Kidney (tissue), 14 donors: ENCODE measurements around the gene SSNA1. TPM values are rescaled to one million over a fixed set of nuclear protein-coding genes. Genes with fewer than 3 reads are reported as not detected.
A peak's percentile ranks its signal among the peaks of the same experiment; 100 is the strongest.

Experiments
- DNase-seq, 5 donors: peaks; one replicate each; pipeline ENCODE4 v3.0.0-alpha.2; 2013 to 2020
- FAIRE-seq: peaks from 2 replicates; lab custom pipeline; 2012; peaks lifted over from hg19 to GRCh38; lab: Jason Lieb, UNC
- H3K27ac ChIP-seq, 2 donors: one replicate each; pipeline ENCODE4 v1.7.0; 2013; ENCODE audit warnings: low read depth in 2 of 2, low read length in 2 of 2, inconsistent platforms in 1 of 2
- H3K27me3 ChIP-seq: one replicate; pipeline ENCODE4 v1.7.1; 2013; ENCODE audit warnings: low read length, inconsistent platforms; ENCODE audit not compliant: control insufficient read depth, insufficient read depth
- H3K36me3 ChIP-seq, 3 donors: one replicate each; pipeline versions ENCODE4 v1.7.0 to v1.7.1; 2013; ENCODE audit warnings: low read length in 3 of 3, control low read depth in 1 of 3, inconsistent platforms in 1 of 3; ENCODE audit not compliant: insufficient read depth in 3 of 3, control insufficient read depth in 2 of 3
- H3K4me1 ChIP-seq, 3 donors: one replicate each; pipeline versions ENCODE4 v1.7.0 to v1.7.1; 2013; ENCODE audit warnings: low read length in 3 of 3, inconsistent platforms in 1 of 3, low read depth in 1 of 3; ENCODE audit not compliant: control insufficient read depth in 2 of 3, insufficient read depth in 2 of 3
- H3K4me3 ChIP-seq, 3 donors: one replicate each; pipeline versions ENCODE4 v1.7.0 to v1.8.1; 2013; ENCODE audit warnings: low read length in 3 of 3, control low read depth in 1 of 3, inconsistent platforms in 1 of 3
- H3K9ac ChIP-seq, 3 donors: one replicate each; pipeline versions ENCODE4 v1.7.0 to v1.7.1; 2013; ENCODE audit warnings: low read length in 3 of 3, control low read depth in 1 of 3, inconsistent platforms in 1 of 3
- H3K9me3 ChIP-seq, 3 donors: one replicate each; pipeline versions ENCODE4 v1.7.0 to v1.7.1; 2013; ENCODE audit warnings: low read length in 3 of 3, control low read depth in 1 of 3, inconsistent platforms in 1 of 3; ENCODE audit not compliant: control insufficient read depth in 2 of 3, insufficient read depth in 1 of 3
- CTCF ChIP-seq: IDR thresholded peaks from 3 replicates; pipeline ENCODE4 v1.5.1; 2012; ENCODE audit warnings: mild to moderate bottlenecking, moderate library complexity, borderline replicate concordance; ENCODE audit not compliant: insufficient read depth; ENCODE audit errors: extremely low read depth
- intact Hi-C: fragments of 100-400 bp; cut with DNase I; formaldehyde crosslinking; loops from one replicate; pipeline ENCODE4 v1.11.1; 2022
- polyA plus RNA-seq: library from polyadenylated mRNA; stranded (reverse); fragments of 350-450 nt; fragmentation: Illumina TruSeq; extraction: RNeasy Lipid Tissue Mini Kit (QIAGEN cat#74804); gene quantifications from one replicate; pipeline ENCODE4 v1.2.3, GENCODE V29; 2014; ENCODE audit warnings: low read depth, low replicate concordance; ENCODE audit not compliant: insufficient read depth
- total RNA-seq: library from RNA; stranded (reverse); fragmentation: NEBNext Ultra II Directional; extraction: Animal tissue kit (Norgen Biotek cat#: 25700); gene quantifications from one replicate; pipeline ENCODE4 v1.2.1, GENCODE V29; 2021
- donor health status: control.
- donor health status: control.
- donor health status: control.
- donor health status: control.
- donor health status: control.
- donor health status: DM: yes; HTN: yes; CAD: no.
- donor health status: Normal renal cell carcinoma (clear cell type).

SSNA1 gene
- total and polyA plus RNA-seq, 2 donors from 2014 or later: 52.5 to 131 TPM

GRCh38 chr9:137198902-137199283, 10.4 kb downstream of the SSNA1 start:
- Histone ChIP-seq H3K9me3 (no peaks in the 10 kb centered on the region), H3K9ac (peak overlapping the region in 2 of 3 donors; percentile 41 to 46), H3K27ac (peak overlapping the region; percentile 63 to 77), H3K27me3 (no peaks in the 10 kb centered on the region), H3K36me3 (no peaks in the 10 kb centered on the region), H3K4me1 (peaks cover 0 to 52% (median 16%) of the 10 kb centered on the region in 3 donors), H3K4me3 (peak overlapping the region in 2 of 3 donors; percentile 48 to 67)
- no peak for TF ChIP-seq CTCF
- FAIRE-seq (no peak), DNase-seq (no peak)
- intact Hi-C loops: no loop called here

GRCh38 chr9:137199411-137200121, 11.1 kb downstream of the SSNA1 start:
- Histone ChIP-seq H3K4me1 (peaks cover 3 to 55% (median 16%) of the 10 kb centered on the region in 3 donors), H3K9me3 (no peaks in the 10 kb centered on the region), H3K27me3 (no peaks in the 10 kb centered on the region), H3K9ac (peak overlapping the region in 2 of 3 donors; percentile 19 to 41), H3K36me3 (no peaks in the 10 kb centered on the region), H3K27ac (peak overlapping the region; percentile 47 to 63), H3K4me3 (peak overlapping the region in 2 of 3 donors; percentile 48 to 67)
- intact Hi-C loops: no loop called here
- DNase-seq (peak in 1 of 5 donors; percentile 65), FAIRE-seq (no peak)
- TF ChIP-seq CTCF: no peak

GRCh38 chr9:137200311-137201204, 12.1 kb downstream of the SSNA1 start, which contains the start of gene TPRN:
TPRN (minus strand) TSS chr9:137200741; CDS start chr9:137200711, 30 bp downstream.
- Histone ChIP-seq H3K27ac (peak within 1 kb of the TSS; percentile 63), H3K9me3 (no peaks in the 10 kb centered on the region), H3K27me3 (no peaks in the 10 kb centered on the region), H3K36me3 (no peaks in the 10 kb centered on the region), H3K4me3 (peak within 1 kb of the TSS; percentile 45 to 67 (median 67)), H3K4me1 (peaks cover 3 to 50% (median 16%) of the 10 kb centered on the region in 3 donors), H3K9ac (peak within 1 kb of the TSS in 1 of 3 donors; percentile 46)
- peak; percentile 99 to 100 (median 99) for DNase-seq
- no peak for TF ChIP-seq CTCF
- intact Hi-C loops: no loop called here
- FAIRE-seq: peak; percentile 83
